NOMO-1 treated with dmso at 0.1 percent for 144 hours (cell line): Measurements from ENCODE around the gene CREB5.
"Not testable (repeated sequence)": the region's sequence is repeated elsewhere in the genome, so short reads cannot be mapped to it uniquely, and the experiment has no call there.

Source experiments
- DNase-seq: peaks from one replicate; lab custom pipeline; 2025; ENCODE audit not compliant: unreplicated experiment; lab: John Stamatoyannopoulos, UW

The CREB5 gene

GRCh38 chr7:28573059-28573553, 160.8 kb downstream of the CREB5 start:
- no peak for DNase-seq

GRCh38 chr7:28573651-28574301, 161.5 kb downstream of the CREB5 start:
- no peak for DNase-seq

- DNase-seq = no peak
These were observed 162.9 kb downstream of the CREB5 start for GRCh38 chr7:28575241-28575643.

GRCh38 chr7:28576656-28577055, 164.3 kb downstream of the CREB5 start:
- DNase-seq = no peak

- no peak for DNase-seq
These were observed 167.3 kb downstream of the CREB5 start for GRCh38 chr7:28579571-28579970.

- DNase-seq = no peak
These were observed 168.3 kb downstream of the CREB5 start for GRCh38 chr7:28580665-28581064.

- DNase-seq = no peak
These were observed 169.0 kb downstream of the CREB5 start for GRCh38 chr7:28581351-28581750.

- no peak for DNase-seq
These were observed 169.9 kb downstream of the CREB5 start for GRCh38 chr7:28582226-28582625.

- DNase-seq = no peak
These were observed 171.9 kb downstream of the CREB5 start for GRCh38 chr7:28584235-28584634.

- DNase-seq = no peak
These were observed 174.4 kb downstream of the CREB5 start for GRCh38 chr7:28586736-28587135.

- DNase-seq = no peak
These were observed 174.9 kb downstream of the CREB5 start for GRCh38 chr7:28587211-28587610.

- no peak for DNase-seq
These were observed 176.3 kb downstream of the CREB5 start for GRCh38 chr7:28588602-28589001.

- DNase-seq = no peak
These were observed 178.8 kb downstream of the CREB5 start for GRCh38 chr7:28591041-28591674.

- no peak for DNase-seq
These were observed 179.5 kb downstream of the CREB5 start for GRCh38 chr7:28591725-28592349.

- no peak for DNase-seq
These were observed 180.5 kb downstream of the CREB5 start for GRCh38 chr7:28592861-28593260.

GRCh38 chr7:28595076-28595475, 182.8 kb downstream of the CREB5 start:
- DNase-seq = no peak

GRCh38 chr7:28595801-28596200, 183.5 kb downstream of the CREB5 start:
- DNase-seq = no peak

- no peak for DNase-seq
These were observed 184.1 kb downstream of the CREB5 start for GRCh38 chr7:28596245-28596935.

GRCh38 chr7:28597284-28597683, 185.0 kb downstream of the CREB5 start:
- no peak for DNase-seq

GRCh38 chr7:28598037-28598436, 185.7 kb downstream of the CREB5 start:
- not testable (repeated sequence) for DNase-seq

GRCh38 chr7:28598586-28598985, 186.3 kb downstream of the CREB5 start:
- no peak for DNase-seq

- no peak for DNase-seq
These were observed 187.1 kb downstream of the CREB5 start for GRCh38 chr7:28599411-28599810.
